GM06990 (cell line): ENCODE data around the gene ARG2.
A peak's percentile ranks its signal among the peaks of the same experiment; 100 is the strongest.

Source experiments
- DNase-seq: peaks from one replicate; pipeline ENCODE4 v3.0.0-alpha.2; 2011; ENCODE audit not compliant: insufficient read length; ENCODE audit errors: extremely low read depth
- H3K27me3 ChIP-seq: replicated peaks from 2 replicates; pipeline ENCODE4 v1.6.0; 2011; ENCODE audit warnings: low read length; ENCODE audit not compliant: control insufficient read depth, insufficient read depth
- H3K36me3 ChIP-seq: 2 replicates; pipeline ENCODE4 v1.5.1; 2011; ENCODE audit warnings: low read length; ENCODE audit not compliant: control insufficient read depth, insufficient read depth
- H3K4me3 ChIP-seq: replicated peaks from 2 replicates; pipeline ENCODE4 v1.5.1; 2011; ENCODE audit warnings: low read depth, mild to moderate bottlenecking, control low read depth, low read length
- TF ChIP-seq, protein P1 (sequence below): IDR thresholded peaks from 2 replicates; pipeline ENCODE4 v1.5.1; 2011; ENCODE audit warnings: low read length, control low read depth, mild to moderate bottlenecking, inconsistent platforms; ENCODE audit not compliant: insufficient read depth, poor library complexity, severe bottlenecking

ARG2 gene

DNA sequence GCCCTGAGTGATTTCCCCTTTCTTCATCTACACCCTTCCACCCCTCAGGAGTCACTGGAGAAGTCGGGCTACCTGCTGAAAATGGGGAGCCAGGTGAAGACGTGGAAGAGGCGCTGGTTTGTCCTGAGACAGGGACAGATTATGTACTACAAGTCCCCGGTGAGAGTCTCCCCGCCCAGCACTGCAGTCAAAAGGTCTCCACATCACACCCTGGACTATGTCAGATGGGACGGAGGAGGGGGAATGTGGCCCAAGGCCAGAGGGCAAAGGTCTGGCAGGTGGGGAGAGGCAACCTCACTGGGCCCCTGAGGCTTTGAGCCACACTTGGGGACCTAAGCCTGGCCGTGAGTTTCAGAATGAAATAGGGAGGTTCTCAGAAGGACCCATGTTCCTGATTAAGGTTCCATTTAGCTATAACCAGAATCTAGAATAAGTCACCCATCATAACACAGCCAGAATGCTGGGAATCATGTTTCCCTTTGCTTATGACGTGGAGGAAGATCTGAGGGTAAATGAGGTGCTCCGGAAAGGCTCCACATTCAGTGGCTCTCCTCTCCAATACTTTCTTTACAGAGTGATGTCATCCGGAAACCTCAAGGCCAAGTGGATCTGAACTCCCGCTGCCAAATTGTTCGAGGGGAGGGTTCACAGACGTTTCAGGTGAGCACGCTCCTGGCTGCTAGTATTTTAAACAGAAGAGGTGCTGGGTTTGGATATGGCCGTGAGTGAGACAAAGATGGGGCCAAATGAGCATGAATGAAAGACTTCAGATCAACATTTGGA lies 46.3 kb upstream of the ARG2 start:
- TF ChIP-seq, protein P1, sequence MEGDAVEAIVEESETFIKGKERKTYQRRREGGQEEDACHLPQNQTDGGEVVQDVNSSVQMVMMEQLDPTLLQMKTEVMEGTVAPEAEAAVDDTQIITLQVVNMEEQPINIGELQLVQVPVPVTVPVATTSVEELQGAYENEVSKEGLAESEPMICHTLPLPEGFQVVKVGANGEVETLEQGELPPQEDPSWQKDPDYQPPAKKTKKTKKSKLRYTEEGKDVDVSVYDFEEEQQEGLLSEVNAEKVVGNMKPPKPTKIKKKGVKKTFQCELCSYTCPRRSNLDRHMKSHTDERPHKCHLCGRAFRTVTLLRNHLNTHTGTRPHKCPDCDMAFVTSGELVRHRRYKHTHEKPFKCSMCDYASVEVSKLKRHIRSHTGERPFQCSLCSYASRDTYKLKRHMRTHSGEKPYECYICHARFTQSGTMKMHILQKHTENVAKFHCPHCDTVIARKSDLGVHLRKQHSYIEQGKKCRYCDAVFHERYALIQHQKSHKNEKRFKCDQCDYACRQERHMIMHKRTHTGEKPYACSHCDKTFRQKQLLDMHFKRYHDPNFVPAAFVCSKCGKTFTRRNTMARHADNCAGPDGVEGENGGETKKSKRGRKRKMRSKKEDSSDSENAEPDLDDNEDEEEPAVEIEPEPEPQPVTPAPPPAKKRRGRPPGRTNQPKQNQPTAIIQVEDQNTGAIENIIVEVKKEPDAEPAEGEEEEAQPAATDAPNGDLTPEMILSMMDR, result no peak
- H3K4me3 ChIP-seq, result no peak overlapping the region
- no peaks in the 10 kb centered on the region for H3K36me3 ChIP-seq
- no peaks in the 10 kb centered on the region for H3K27me3 ChIP-seq
- no peak for DNase-seq

DNA sequence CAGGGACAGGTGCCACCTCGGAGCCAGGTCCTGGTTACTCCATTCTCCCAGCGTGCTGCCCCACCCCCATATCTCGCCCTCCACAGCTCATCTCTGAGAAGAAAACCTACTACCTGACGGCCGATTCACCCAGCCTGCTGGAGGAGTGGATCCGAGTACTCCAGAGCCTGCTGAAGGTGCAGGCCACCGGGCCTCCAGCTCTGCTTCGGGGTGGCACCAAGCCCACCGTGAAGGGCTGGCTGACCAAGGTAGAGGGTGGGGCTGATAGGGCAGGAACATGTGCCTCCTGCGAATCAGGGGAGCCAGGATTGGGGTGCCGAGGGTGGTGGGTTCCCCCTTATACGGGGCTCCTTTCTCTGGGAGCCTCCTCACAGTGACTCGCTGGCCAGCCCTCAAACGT lies 45.6 kb upstream of the ARG2 start:
- no peak for DNase-seq
- Histone ChIP-seq H3K4me3 (no peak overlapping the region), H3K27me3 (no peaks in the 10 kb centered on the region), H3K36me3 (no peaks in the 10 kb centered on the region)
- TF ChIP-seq, protein P1, result no peak

DNA sequence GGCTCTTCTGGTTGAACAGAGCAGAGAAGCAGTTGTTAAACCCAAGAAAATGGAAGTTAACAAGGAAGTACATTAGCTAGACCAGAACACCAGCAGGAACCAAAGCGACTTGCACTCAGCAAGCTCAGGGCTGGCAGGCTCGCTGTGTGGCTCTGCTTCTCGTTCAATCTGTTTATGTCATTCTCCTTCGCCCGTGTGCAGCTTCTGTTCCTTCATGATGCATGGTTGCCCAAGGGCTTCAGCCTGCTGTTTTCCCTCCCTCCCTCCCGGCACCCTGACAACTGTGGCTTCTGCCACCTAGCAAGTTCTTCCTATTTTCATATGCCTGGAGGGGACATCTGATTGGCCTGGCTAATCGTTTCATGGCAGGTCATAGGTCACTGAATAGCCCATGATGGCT lies 44.9 kb upstream of the ARG2 start:
- Histone ChIP-seq H3K4me3 (no peak overlapping the region), H3K27me3 (no peaks in the 10 kb centered on the region), H3K36me3 (no peaks in the 10 kb centered on the region)
- TF ChIP-seq, protein P1, result no peak
- no peak for DNase-seq

DNA sequence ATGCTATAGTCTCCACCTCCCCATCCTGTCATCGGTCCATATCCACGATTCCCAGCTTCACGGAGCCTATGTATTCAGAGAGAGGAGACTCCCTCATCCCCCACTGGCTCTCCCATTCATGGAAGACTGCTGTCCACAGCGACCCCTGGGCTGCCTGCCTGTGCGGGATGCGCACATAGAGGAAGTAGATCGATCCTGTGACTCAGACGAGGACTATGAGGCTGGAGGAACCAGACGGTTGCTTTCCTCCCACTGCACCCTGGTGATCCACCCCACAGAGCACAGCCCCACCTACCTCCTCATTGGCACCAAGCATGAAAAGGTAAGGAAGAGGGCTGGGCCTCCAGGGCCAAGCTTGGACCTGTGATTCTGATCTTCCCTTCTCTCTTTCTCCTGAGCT lies 44.0 kb upstream of the ARG2 start:
- H3K27me3 ChIP-seq, result no peaks in the 10 kb centered on the region
- H3K36me3 ChIP-seq, result no peaks in the 10 kb centered on the region
- H3K4me3 ChIP-seq, result no peak overlapping the region
- TF ChIP-seq, protein P1, result peak; percentile 1
- no peak for DNase-seq

DNA sequence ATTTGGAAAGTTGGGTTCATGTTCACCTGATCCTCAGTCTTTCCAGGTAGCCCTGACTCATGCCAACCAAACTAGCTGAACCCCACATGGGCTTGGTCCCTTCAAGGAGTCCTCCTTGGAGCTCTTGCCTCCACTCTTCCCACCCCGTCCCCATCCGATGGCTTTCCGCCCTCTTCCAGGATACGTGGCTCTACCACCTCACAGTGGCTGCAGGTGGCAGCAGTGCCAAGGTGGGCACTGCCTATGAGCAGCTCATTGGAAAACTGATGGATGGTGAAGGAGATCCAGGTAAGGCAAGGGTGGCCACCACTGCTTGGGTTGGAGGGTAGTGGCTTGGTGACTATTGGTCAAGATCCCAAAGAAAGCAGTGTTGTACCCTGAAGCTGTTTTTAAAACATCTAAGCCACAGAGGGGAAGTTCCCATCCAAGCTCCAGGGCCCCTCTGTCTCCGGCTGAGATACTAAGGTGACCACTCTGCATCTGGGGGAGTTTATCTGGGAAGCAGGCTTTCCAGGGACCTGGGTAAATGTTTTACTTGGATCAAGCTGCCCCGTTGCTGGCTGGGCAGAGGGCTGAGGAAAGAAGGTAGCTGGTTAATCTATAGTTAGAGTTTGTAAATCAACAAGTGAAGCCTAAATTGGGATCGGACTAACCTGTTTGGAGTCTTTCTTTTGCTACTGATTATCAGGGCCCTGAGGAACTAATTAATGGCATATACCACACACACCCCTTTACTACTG lies 43.3 kb upstream of the ARG2 start:
- no peaks in the 10 kb centered on the region for H3K27me3 ChIP-seq
- no peaks in the 10 kb centered on the region for H3K36me3 ChIP-seq
- H3K4me3 ChIP-seq, result no peak overlapping the region
- DNase-seq, result no peak
- TF ChIP-seq, protein P1, result no peak
